GM21528 (cell line): ENCODE data around the gene PCGF3.
"Not testable (repeated sequence)": the region's sequence is repeated elsewhere in the genome, so short reads cannot be mapped to it uniquely, and the experiment has no call there.

ENCODE experiments used
- ATAC-seq: cut with Tn5 transposase; IDR thresholded peaks from one replicate; pipeline ENCODE4 v1.9.1; 2021; ENCODE audit warnings: mild to moderate bottlenecking, moderate library complexity; ENCODE audit not compliant: unreplicated experiment, low FRiP score

The PCGF3 gene

DNA sequence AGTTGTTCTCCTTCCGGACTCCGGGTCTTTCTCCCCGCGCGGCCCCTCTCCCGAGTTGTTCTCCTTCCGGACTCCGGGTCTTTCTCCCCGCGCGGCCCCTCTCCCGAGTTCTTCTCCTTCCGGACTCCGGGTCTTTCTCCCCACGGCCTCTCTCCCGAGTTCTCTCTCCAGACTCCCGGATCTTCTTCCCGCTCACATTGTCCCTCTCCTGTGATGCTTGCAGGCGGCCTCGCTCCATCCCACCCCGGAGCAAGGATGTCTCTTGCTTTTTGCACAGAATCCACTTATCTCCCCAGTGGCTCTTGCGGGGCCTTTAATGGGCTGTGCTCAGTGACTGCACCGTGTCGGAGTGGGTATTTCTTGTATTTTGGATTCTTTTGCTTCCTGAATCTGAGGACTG, 54.2 kb downstream of the PCGF3 start:
- ATAC-seq = not testable (repeated sequence)

DNA sequence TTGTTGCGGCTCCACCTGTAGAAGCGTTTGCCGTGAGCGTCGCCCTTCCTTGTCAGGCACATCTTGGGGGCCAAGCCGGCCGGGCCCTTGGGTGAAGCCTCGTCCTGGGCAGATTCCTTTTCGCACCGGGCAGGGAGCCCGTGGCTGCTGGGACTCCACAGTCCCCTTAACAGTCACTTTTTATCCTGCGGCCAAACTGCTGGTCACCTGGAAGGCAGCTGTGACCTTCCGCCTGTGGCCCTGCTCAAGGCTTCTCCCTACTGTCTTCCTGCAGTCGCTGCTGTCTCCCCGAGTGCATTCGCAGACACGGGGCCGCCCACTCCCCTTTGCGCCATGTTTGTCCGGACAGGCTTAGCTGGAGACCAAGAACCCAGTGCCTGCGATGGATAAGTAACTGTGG, 55.0 kb downstream of the PCGF3 start:
- no peak for ATAC-seq

DNA sequence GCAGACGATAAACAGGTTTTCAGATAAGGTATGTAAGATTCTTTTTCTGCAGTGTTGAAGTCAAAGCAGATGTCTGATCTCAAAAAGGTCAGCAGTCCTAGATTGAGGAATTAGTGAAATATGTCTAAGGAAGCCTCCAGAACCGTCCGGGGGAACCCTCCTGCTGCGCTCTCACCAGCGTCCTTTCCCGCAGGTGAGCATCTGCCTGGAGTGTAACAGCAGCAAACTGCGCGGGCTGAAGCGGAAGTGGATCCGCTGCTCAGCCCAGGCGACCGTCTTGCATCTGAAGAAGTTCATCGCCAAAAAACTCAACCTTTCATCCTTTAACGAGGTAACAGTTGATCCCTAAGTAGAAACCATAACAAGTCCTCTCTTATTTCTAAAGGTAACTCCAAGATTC, 55.5 kb downstream of the PCGF3 start:
- ATAC-seq = no peak

DNA sequence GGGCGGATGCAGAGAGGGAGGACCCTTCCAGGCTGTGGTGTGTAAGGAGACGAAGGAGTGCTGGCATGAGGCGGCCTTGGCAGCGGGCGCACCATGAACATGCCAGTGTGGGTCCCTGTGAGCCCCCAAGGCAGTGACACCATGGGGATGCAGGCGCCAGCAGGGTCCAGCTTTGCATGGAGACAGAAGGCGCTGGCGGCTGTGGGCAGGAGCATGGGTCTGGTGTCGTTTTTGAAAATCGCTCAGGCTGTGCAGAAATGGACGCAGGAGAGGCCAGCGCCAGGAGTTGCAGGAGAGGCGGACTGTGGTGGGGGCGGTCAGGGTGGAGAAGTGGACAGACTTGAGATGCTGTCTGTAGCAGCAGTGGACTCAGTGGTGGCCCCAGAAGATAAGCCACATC, 56.1 kb downstream of the PCGF3 start:
- ATAC-seq = no peak

DNA sequence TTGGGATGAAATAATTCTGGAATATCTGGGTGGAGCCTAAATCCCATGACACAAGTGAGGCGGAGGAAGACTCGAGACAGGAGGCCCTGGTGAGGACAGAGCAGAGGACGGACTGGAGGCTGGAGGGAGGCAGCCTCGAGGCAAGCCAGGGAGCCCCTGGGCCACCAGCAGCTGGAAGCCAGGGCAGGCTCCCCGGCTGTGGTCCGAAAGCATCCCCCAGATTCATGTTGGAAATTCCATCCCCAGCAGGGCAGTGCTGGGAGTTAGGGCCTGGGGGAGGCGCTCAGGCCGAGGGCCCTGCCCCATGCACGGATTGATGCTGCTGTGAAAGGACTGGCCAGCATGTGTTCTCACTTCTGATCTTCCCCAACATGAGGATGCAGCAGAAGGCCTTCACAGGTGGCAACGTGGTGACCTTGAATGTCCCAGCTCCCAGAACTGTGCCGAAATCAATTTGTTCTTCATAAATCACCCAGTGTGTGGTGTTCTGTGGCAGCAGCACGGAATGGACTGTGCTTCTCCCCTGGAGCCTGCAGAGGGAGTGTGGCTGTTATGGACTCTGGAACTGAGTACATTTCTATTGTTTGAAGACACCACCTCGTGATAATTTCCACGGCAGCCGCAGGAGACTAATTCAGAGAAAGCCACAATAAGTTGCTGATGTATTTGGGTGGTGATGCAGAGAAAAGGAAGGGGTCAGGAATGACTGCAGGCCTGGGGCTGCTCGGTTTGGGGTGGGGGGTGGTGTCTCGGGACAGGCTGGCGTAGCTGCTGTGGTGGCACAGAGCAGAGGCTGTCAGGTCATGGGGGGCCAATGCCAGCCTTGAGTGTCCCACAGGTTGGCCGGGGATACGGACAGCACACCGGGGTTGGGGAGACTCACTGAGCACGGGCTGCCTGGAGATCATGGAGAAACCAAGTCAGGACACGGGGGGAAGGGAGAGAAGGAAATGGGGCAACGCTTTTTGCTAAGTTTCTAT, 56.9 kb downstream of the PCGF3 start:
- ATAC-seq = no peak

DNA sequence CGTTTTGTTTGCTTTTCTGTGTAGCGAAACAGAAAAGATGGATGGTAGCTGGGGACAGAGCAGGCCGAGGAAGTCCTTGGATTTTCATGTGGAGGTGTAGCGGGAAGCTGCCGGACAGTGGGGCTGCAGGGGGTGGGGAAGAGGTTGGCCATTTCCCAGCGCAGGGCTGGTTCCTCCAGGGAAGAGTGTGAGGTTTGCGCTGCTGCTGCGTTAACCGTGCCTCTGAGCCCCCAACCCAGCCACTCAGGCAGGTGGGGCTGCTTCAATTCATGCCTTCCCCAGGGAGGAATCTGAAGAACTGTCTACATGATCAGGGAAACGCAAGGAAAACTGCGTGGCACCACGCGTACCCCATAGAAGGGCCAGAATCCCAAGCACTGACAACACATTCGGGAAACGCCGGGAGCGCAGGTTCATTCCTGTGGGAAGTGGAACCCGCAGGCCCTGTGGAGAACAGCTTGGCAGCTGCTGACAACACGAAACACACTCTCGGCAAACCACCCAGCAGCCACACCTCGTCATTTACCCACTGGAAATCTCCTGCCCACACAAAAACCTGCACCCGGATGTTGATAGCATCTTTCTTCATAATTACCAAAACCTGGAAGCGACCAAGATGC, 57.7 kb downstream of the PCGF3 start:
- no peak for ATAC-seq

DNA sequence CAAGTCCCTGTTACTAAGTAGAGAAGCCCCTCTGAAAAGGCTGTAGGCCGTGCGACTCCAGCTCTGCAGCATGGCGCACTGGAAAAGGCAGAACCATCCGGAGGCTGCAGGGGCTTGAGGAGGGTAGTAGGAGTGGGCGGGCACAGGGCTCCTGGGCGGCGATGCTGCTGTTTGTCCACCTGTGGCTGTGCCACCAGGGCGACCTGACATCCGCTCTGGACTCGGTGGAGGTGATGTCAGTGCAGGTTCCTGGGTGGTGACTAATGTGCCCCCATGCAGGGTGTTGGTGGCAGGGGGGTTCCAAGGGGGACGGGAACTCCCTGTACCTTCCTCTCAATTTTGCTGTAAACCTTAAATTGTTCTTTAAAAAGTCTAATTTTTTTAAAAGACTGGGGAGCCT, 58.3 kb downstream of the PCGF3 start:
- no peak for ATAC-seq

DNA sequence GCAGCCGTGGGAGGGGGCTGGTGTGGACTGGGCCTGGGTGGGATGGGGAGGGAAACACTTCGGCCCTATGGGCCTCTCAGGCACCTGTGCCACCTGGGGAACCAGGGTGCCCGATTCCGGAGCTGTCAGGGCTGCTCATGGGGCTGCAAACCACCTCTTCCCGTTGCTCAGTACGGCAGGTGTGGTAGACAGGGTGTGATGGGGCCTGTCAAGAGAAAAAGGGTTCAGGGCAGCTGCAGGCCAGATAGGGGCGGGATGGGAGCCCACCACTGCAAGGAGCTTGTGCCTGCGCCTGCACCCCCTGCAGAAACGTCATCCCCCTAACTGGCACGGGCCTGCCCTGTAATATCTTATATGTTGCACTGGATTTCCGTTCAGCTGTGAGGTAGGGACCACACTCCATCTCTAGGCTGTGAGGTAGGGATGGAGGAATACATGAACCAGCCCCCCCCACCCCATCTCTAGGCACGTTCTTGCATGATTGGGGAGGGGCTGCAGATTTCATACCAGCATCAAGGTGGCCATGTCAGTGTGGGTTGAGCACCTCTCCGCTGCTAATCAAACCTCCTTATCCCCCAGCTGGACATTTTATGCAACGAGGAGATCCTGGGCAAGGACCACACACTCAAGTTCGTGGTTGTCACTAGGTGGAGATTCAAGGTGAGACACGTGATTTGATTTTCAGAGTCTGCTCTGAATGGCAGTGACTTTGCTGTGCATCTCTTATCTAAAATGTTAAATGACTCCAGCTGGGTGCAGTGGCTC, 59.0 kb downstream of the PCGF3 start:
- no peak for ATAC-seq

DNA sequence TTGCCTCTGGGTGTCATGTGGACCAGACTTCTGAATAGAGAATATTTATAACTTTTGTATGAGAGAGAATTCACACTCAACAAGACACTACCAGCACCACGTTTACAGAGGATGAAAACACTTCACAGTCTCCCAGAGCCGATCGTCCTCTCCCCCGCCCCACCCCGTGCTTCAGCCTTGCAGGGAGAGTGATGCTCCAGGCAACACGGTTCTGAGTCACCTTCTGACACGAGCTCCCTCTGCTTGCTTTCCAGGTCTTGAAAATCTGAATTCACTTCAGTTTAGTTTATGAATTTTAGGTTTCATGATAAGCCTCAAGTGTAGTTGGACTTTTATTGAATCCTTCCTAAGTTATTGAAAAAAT, 60.5 kb downstream of the PCGF3 start:
- no peak for ATAC-seq

DNA sequence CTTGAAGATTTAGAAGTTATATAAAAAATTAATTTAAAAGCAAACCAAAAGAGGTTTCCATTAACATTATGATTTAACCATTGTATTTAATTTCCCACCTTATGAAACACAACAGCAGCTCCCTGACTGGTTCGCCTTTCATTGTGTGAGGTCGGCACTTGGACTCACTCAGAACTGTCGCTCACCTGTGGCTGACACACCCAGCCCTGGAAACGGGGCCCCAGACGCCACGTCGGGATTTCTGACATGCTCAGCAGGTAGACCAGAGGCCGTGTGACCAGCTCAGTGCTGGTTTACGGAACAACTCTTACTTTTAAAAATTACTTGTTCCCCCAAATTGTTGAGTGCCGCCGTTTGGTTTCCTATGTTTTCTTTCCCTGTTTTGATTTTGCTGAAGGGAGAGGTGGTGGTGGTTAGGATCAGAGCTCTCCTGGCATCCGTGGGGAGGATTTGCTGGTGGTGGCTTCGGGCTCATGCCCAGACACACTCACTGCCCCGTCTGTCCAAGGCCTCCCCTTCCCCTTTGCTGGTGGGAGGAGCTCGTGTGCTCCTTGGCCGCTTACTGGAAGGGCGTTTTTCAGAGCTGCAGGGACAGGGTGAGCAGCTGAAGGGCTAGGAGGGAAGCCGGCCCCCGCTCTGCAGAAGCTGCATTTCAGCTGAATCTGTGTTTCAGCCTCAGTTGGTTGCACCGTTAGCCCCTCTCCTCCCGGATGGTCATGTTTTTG, 61.1 kb downstream of the PCGF3 start:
- ATAC-seq = no peak

DNA sequence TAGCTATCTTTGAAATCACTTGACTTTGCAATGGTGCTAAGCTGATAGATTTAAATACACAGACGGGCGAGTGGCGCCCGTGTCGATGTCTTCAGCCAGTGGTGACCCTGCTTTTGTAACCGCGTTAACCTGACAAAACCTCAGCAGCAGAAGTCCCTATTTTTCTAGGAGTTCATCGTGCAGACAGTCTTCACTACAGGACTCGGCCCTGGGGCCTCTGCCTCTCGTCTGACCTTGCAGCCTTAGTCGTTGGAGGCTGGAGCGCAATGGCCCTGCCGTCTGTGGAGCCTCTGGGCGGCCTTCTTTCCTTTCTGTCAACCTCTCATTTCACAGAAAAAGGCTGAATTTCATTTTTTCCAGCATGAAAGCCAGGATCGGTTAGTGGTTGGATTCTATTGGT, 62.4 kb downstream of the PCGF3 start:
- ATAC-seq = no peak

DNA sequence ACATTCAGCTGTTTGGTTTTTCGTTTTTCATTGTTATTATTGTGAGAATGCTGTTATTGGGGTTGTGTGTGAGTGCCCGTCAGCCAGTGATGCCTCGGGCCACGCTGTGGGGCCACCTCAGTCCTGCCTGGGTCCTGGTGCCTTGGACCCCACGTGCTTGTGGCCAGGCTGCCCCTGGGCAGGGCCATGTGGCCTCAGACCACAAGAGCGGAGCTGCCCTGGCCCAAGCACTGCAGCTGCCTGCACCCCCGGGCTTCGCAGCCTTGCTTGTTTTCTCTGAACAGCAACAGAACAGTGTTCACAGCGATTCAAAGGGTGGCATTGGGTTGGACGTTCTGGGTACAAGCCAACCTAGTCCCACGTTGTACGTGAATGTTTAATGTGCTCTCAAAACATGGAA, 63.4 kb downstream of the PCGF3 start:
- ATAC-seq = no peak

DNA sequence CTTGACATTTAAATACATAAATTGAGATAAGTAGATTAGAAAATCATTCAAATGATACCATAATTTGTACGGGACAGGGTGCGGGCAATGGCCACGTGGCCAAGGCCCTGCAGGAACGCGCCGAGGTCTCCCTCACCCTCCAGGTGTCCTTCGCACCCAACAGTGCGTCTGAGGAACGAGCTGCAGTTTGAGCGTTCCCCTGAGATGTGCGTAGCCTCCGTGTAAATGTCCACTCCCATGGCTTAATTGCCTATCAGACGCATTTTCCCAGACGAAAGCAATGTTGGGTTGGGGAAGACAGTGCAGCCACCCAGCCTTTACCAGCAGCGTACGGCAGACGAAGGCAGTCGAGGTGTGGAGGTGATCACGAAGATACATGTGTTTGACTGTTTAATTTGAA, 63.9 kb downstream of the PCGF3 start:
- ATAC-seq = no peak

DNA sequence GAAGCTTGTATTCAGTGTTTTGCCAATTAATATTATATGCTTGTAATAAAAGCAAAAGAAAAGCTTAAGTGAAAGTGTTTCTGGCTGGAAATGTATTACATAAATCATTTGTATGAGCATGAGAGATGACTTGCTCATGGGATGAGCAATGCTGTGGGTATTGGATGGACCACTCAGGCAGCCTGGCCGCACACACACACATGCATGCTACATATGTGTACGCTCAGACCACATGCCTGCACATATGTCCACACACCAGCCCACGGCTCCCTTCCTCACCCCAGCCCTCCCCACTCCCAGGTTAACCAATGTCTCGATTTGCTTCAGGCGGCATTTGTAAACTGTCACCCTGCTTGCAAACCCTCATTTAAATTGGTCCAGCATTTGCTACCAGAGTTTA, 64.4 kb downstream of the PCGF3 start:
- no peak for ATAC-seq

DNA sequence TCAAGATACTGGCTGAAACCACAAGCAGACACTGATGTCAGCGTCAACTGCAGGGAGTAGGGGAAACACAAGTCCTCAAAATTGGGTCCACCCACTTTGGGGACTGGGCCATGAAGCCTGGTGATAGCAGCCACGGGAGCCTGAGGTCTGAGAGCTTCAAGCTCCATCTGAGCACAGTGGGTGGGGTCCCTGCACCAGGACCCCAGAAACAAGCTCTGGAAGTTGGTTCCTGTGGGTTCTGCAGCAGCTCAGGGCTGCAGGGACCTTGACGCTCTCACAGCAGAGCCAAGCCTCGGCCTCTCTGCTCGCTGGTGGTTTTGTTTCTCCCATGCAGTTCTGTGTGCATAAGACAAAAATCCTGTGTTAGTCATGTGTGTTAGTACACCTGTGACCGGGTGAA, 65.8 kb downstream of the PCGF3 start:
- no peak for ATAC-seq

DNA sequence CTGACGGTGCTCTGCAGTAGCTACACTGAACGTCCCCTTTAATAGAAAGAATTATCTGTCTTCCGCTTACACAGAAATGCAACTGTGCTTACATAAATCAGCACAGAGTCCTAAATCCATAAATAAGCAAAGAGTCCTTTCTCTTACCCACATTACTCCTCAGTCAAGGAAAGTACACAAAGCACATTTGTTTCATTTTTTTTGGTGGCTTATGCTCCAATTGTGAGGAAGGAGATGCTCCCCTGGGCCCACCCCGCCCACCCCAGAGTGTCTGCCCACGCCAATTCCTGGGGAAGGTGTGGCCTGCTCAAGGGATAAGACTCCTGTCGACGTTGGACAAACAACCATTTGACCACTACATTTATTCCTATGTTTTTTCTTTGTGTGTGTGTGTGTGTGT, 66.5 kb downstream of the PCGF3 start:
- no peak for ATAC-seq

DNA sequence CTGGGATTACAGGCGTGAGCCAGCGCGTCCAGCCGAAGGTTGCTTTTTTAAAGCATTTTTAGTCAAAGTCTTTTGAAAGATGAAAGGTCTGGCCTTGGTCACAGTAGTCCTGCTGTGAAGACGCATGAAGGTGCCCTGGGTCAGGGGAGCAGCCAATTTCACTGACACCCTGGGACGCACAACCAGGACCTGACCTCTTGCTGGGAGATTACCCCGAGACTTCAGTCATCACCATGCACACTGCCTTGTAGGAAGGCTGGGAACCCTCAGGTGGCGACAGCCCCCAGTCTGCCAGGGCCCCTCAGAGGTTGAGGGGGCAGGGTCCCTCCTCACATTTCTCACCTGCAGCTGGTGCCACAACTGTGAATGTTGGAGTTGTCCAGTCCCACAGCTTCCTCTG, 67.1 kb downstream of the PCGF3 start:
- ATAC-seq = no peak

DNA sequence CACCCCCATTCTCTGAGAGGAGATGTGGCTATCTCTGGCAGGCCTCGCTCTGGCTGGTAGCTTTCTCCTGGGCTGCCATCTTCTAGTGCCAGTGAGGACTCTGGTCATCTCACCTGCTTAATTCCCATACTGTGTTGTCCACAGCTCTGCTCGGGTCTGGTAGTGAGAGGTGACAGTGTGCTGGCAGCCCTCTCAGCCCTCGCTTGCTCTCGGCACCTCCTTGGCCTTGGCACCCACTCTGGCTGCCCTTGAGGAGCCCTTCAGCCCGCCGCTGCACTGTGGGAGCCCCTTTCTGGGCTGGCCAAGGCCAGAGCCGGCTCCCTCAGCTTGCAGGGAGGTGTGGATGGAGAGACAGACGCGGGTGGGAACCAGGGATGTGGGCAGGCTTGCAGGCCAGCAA, 67.6 kb downstream of the PCGF3 start:
- no peak for ATAC-seq

DNA sequence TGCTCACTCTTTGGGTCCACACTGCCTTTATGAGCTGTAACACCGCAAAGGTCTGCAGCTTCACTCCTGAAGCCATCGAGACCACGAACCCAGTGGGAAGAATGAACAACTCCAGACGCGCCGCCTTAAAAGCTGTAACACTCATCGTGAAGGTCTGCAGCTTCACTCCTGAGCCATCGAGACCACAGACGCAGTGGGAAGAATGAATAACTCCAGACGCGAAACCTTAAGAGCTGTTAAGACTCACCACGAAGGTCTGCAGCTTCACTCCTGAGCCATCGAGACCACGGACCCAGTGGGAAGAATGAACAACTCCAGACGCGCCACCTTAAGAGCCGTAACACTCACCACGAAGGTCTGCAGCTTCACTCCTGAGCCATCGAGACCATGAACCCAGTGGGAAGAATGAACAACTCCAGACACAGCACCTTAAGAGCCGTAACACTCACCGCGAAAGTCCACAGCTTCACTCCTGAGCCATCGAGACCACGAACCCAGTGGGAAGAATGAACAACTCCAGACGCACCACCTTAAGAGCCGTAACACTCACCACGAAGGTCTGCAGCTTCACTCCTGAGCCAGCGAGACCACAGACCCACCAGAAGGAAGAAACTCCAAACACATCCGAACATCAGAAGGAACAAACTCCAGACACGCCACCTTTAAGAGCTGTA, 68.9 kb downstream of the PCGF3 start:
- not testable (repeated sequence) for ATAC-seq

DNA sequence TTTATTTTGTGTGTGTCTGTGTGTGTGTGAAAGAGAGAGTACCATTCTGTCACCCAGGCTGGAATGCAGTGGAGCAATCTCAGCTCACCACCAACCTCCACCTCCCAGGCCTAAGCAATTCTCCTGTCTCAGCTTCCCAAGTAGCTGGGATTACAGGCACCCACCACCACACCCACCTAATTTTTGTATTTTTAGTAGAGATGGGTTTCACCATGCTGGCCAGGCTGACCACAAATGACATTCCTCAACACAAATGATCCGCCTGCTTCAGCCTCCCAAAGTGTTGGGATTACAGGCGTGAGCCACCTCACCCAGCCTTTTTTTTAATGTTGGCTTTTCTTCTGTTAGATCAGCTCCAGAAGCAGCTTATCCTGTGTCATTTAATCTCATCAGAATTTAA, 69.9 kb downstream of the PCGF3 start:
- not testable (repeated sequence) for ATAC-seq
